Stimulated activated CD8-positive, alpha-beta memory T cell treated with anti-CD3 and anti-CD28 coated beads, Interleukin-7, amount 100 ng/mL, for 4 hours (primary cell): ENCODE data around the gene ANKS1B.

Source experiments
- DNase-seq, 2 donors: peaks; one replicate each; pipeline ENCODE4 v3.0.0-alpha.2; 2020; ENCODE audit warnings: low read depth in 2 of 2

Gene ANKS1B

GRCh38 chr12:99455350-99456035 lies 529.2 kb downstream of the ANKS1B start:
- DNase-seq, result no peak

GRCh38 chr12:99454539-99455172 lies 530.1 kb downstream of the ANKS1B start:
- DNase-seq, result no peak

- DNase-seq, result no peak
Measured at GRCh38 chr12:99453836-99454538, 530.7 kb downstream of the ANKS1B start.

- DNase-seq, result no peak
Measured at GRCh38 chr12:99450036-99450630, 534.6 kb downstream of the ANKS1B start.

- DNase-seq, result no peak
Measured at GRCh38 chr12:99444859-99445316, 539.8 kb downstream of the ANKS1B start.

GRCh38 chr12:99442758-99443157 lies 542.0 kb downstream of the ANKS1B start:
- no peak for DNase-seq

- DNase-seq, result no peak
Measured at GRCh38 chr12:99439399-99439798, 545.3 kb downstream of the ANKS1B start.

- DNase-seq, result no peak
Measured at GRCh38 chr12:99436584-99436983, 548.2 kb downstream of the ANKS1B start.

- DNase-seq, result no peak
Measured at GRCh38 chr12:99435095-99435791, 549.5 kb downstream of the ANKS1B start.

- no peak for DNase-seq
Measured at GRCh38 chr12:99433155-99433554, 551.6 kb downstream of the ANKS1B start.

GRCh38 chr12:99431203-99431602 lies 553.5 kb downstream of the ANKS1B start:
- DNase-seq, result no peak

- no peak for DNase-seq
Measured at GRCh38 chr12:99427104-99427503, 557.6 kb downstream of the ANKS1B start.

- DNase-seq, result no peak
Measured at GRCh38 chr12:99418379-99418778, 566.4 kb downstream of the ANKS1B start.

GRCh38 chr12:99413751-99414150 lies 571.0 kb downstream of the ANKS1B start:
- DNase-seq, result no peak

- DNase-seq, result no peak
Measured at GRCh38 chr12:99393763-99394162, 591.0 kb downstream of the ANKS1B start.

- DNase-seq, result no peak
Measured at GRCh38 chr12:99392091-99392850, 592.5 kb downstream of the ANKS1B start.

- no peak for DNase-seq
Measured at GRCh38 chr12:99390707-99391106, 594.0 kb downstream of the ANKS1B start.

- DNase-seq, result no peak
Measured at GRCh38 chr12:99389751-99390150, 595.0 kb downstream of the ANKS1B start.

- no peak for DNase-seq
Measured at GRCh38 chr12:99388671-99389195, 596.0 kb downstream of the ANKS1B start.

GRCh38 chr12:99387661-99388060 lies 597.1 kb downstream of the ANKS1B start:
- DNase-seq, result no peak

GRCh38 chr12:99386907-99387306 lies 597.8 kb downstream of the ANKS1B start:
- no peak for DNase-seq
